IMR-90 (cell line): ENCODE results near the gene APP. TPM values are rescaled to one million over a fixed set of nuclear protein-coding genes. Genes with fewer than 3 reads are reported as not detected.

Source experiments
- ATAC-seq: fragments of 200-7000 bp; cut with Tn5 transposase; 2 replicates; pipeline ENCODE4 v1.9.1; 2020; ENCODE audit warnings: low read depth, mild to moderate bottlenecking, moderate library complexity
- BruUV-seq: library from RNA; stranded (reverse); fragments of 400-500 nt; replicated peaks from 2 replicates; lab custom pipeline; 2021; lab: Mats Ljungman, UMichigan
- CTCF ChIA-PET: fragments of 300-600 bp; formaldehyde crosslinking; extraction: SDS; loops from one replicate; lab custom pipeline; 2021; ENCODE audit warnings: antibody characterized with exemption; lab: Yijun Ruan, JAX
- POLR2A ChIA-PET: fragments of 300-600 bp; sonication (Branson Sonifier 250); formaldehyde crosslinking; loops from one replicate; lab custom pipeline; 2022; ENCODE audit warnings: antibody characterized with exemption; ENCODE audit not compliant: unreplicated experiment; lab: Charles Lee
- DNase-seq: peaks from one replicate; pipeline ENCODE4 v3.0.0; 2013
- H2AFZ ChIP-seq: replicated peaks from 2 replicates; pipeline ENCODE3; 2013; ENCODE audit warnings: low read length, mild to moderate bottlenecking; ENCODE audit not compliant: poor library complexity
- H2AK5ac ChIP-seq: 2 replicates; pipeline ENCODE4 v1.6.1; 2013; ENCODE audit warnings: low read depth, low read length, inconsistent platforms
- H2AK9ac ChIP-seq: replicated peaks from 2 replicates; pipeline ENCODE3; 2013; ENCODE audit warnings: mild to moderate bottlenecking, low read depth, low read length, moderate library complexity; ENCODE audit not compliant: poor library complexity
- H2BK120ac ChIP-seq: 2 replicates; pipeline ENCODE4 v1.6.1; 2013; ENCODE audit warnings: low read depth, low read length, inconsistent platforms
- H2BK15ac ChIP-seq: 3 replicates; pipeline ENCODE4 v1.6.1; 2013; ENCODE audit warnings: low read depth, low read length, inconsistent platforms
- H2BK20ac ChIP-seq: 2 replicates; pipeline ENCODE4 v1.6.1; 2013; ENCODE audit warnings: low read depth, mild to moderate bottlenecking, inconsistent platforms, low read length, moderate library complexity
- H2BK5ac ChIP-seq: 2 replicates; pipeline ENCODE4 v1.6.1; 2013; ENCODE audit warnings: mild to moderate bottlenecking, low read depth, low read length, inconsistent platforms; ENCODE audit not compliant: poor library complexity, severe bottlenecking
- H3K14ac ChIP-seq: replicated peaks from 2 replicates; pipeline ENCODE4 v1.6.1; 2013; ENCODE audit warnings: low read depth, low read length, inconsistent platforms
- H3K18ac ChIP-seq: 2 replicates; pipeline ENCODE4 v1.6.1; 2013; ENCODE audit warnings: low read depth, low read length, control low read depth
- H3K23ac ChIP-seq: 2 replicates; pipeline ENCODE4 v1.6.1; 2013; ENCODE audit warnings: low read depth, low read length, inconsistent platforms
- H3K27ac ChIP-seq: 2 replicates; pipeline ENCODE4 v1.5.1; 2013; ENCODE audit warnings: mild to moderate bottlenecking, control low read depth, low read length; ENCODE audit not compliant: insufficient read depth
- H3K27me3 ChIP-seq: 2 replicates; pipeline ENCODE4 v1.6.1; 2013; ENCODE audit warnings: low read length; ENCODE audit not compliant: control insufficient read depth, insufficient read depth
- H3K36me3 ChIP-seq: 2 replicates; pipeline ENCODE4 v1.6.1; 2013; ENCODE audit warnings: low read length, mixed read lengths; ENCODE audit not compliant: control insufficient read depth, insufficient read depth
- H3K4ac ChIP-seq: 2 replicates; pipeline ENCODE4 v1.6.1; 2013; ENCODE audit warnings: low read depth, low read length, inconsistent platforms
- H3K4me1 ChIP-seq: 2 replicates; pipeline ENCODE4 v1.6.1; 2013; ENCODE audit warnings: low read length, mixed read lengths; ENCODE audit not compliant: control insufficient read depth, insufficient read depth
- H3K4me2 ChIP-seq: 2 replicates; pipeline ENCODE4 v1.6.1; 2013; ENCODE audit warnings: low read depth, mild to moderate bottlenecking, control low read depth, low read length, moderate library complexity
- H3K4me3 ChIP-seq: 2 replicates; pipeline ENCODE4 v1.5.1; 2013; ENCODE audit warnings: low read depth, mild to moderate bottlenecking, control low read depth, low read length, moderate library complexity; ENCODE audit not compliant: insufficient read depth
- H3K56ac ChIP-seq: 2 replicates; pipeline ENCODE4 v1.6.1; 2013; ENCODE audit warnings: low read length, inconsistent platforms; ENCODE audit not compliant: insufficient read depth; ENCODE audit errors: extremely low read depth
- H3K79me1 ChIP-seq, 2 experiments: 2 replicates each; pipeline ENCODE4 v1.6.1; 2013; ENCODE audit warnings: low read length in 2 of 2, inconsistent platforms in 1 of 2, low read depth in 1 of 2
- H3K9ac ChIP-seq: 2 replicates; pipeline ENCODE4 v1.6.1; 2013; ENCODE audit warnings: low read depth, low read length, control low read depth
- H3K9me1 ChIP-seq: 2 replicates; pipeline ENCODE4 v1.6.1; 2013; ENCODE audit warnings: low read length, inconsistent platforms; ENCODE audit not compliant: insufficient read depth
- H3K9me3 ChIP-seq: 2 replicates; pipeline ENCODE4 v1.6.1; 2013; ENCODE audit warnings: low read length; ENCODE audit not compliant: control insufficient read depth, insufficient read depth
- H4K20me1 ChIP-seq: 2 replicates; pipeline ENCODE4 v1.6.1; 2013; ENCODE audit warnings: low read length, inconsistent platforms; ENCODE audit not compliant: insufficient read depth
- H4K5ac ChIP-seq: 2 replicates; pipeline ENCODE4 v1.6.1; 2013; ENCODE audit warnings: mild to moderate bottlenecking, low read depth, low read length, control low read depth
- H4K8ac ChIP-seq, 2 experiments: 2 replicates each; pipeline ENCODE4 v1.6.1; 2013; ENCODE audit warnings: low read depth in 2 of 2, low read length in 2 of 2, control low read depth in 1 of 2, inconsistent platforms in 1 of 2
- H4K91ac ChIP-seq: 2 replicates; pipeline ENCODE4 v1.6.1; 2013; ENCODE audit warnings: low read depth, low read length, inconsistent platforms; ENCODE audit not compliant: insufficient read depth
- SMC3 ChIP-seq: fragments of 150-350 bp; IDR thresholded peaks from 2 replicates; pipeline ENCODE4 v1.6.1; 2016; ENCODE audit warnings: low read depth, mild to moderate bottlenecking, antibody characterized with exemption, low read length, moderate library complexity
- WGBS, 2 experiments: methylation state at CpG; one replicate each; pipeline versions ENCODE4 v1.1.5 to v1.1.7; 2013; ENCODE audit warnings: missing lambda C conversion rate in 2 of 2; ENCODE audit not compliant: insufficient read length in 1 of 2; ENCODE audit errors: extremely low coverage in 2 of 2; 5-methylcytosine and 5-hydroxymethylcytosine counted together
- dilution Hi-C: fragments of 300-500 bp; cut with HindIII; formaldehyde crosslinking; loops from one replicate; pipeline ENCODE4 v1.14.3; 2018; ENCODE audit warnings: low sequenced_read_pairs; ENCODE audit not compliant: unreplicated experiment
- in situ Hi-C: fragments of 300-500 bp; cut with MboI; formaldehyde crosslinking; loops from 3 replicates; pipeline ENCODE4 v1.14.3; 2019; ENCODE audit warnings: low sequenced_read_pairs, inconsistent platforms, mixed read lengths
- intact Hi-C: fragments of 100-400 bp; cut with micrococcal nuclease; formaldehyde crosslinking; loops from 2 replicates; pipeline ENCODE4 v1.10.0; 2022
- polyA plus RNA-seq, 3 experiments: library from polyadenylated mRNA; depleted of rRNA; stranded (reverse); fragments of >200 nt; gene quantifications; 2 replicates each; pipeline ENCODE4 v1.2.3, GENCODE V29; 2012; ENCODE audit warnings: low replicate concordance in 1 of 3
- total RNA-seq: library from RNA; depleted of rRNA; stranded (reverse); fragments of >200 nt; gene quantifications from 2 replicates; pipeline ENCODE4 v1.2.3, GENCODE V29; 2012
- TF ChIP-seq, protein P1 (sequence below): fragments of 150-350 bp; IDR thresholded peaks from 2 replicates; pipeline ENCODE4 v1.6.1; 2016; ENCODE audit warnings: low read depth, mild to moderate bottlenecking, low read length, moderate library complexity, borderline replicate concordance

The APP gene
- total and polyA plus RNA-seq, 2 of the 4 experiments (the other 2 are of a cell fraction): 191 to 530 TPM

DNA sequence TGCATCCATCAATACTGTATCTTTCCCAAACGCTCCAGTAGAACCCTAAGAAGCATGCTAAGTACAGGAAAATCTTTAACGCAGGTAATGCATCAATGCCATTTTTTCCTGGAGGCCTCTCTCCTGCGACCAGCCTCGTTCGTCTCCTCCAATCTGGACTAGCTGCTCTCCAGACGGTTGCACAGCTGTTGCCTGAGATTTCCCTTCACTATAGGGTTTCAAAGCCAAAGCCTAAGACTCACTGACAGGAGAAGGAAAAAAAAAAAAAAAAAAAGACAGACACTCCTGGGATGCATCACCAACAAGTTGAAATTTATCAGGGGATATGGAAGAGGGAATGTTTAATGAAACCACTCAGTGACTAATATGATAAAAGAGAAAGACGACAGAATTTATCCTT is 93.0 kb downstream of the APP start:
- intact Hi-C loops: no loop called here

More for the DNA sequence above, 93.0 kb downstream of the APP start:
- H4K5ac ChIP-seq: no peak overlapping the region
- dilution Hi-C loops: no loop called here
- no peak overlapping the region for H2BK20ac ChIP-seq
- H3K4me2 ChIP-seq: peak overlapping the region; percentile 19; the same call in 1 of the 2 replicates
- H3K27me3 ChIP-seq: no peaks in the 10 kb centered on the region
- H2BK120ac ChIP-seq: no peak overlapping the region
- H3K4me3 ChIP-seq: no peak overlapping the region
- H4K8ac ChIP-seq: no peak overlapping the region
- no CpG with 5 or more reads among the region's 7 CpGs for WGBS, 2 experiments
- H3K23ac ChIP-seq: no peak overlapping the region
- peaks cover 5% of the 10 kb centered on the region for H3K4me1 ChIP-seq
- POLR2A ChIA-PET: no interaction called here
- H4K91ac ChIP-seq: no peak overlapping the region
- H2AFZ ChIP-seq: no peak overlapping the region
- peaks cover 3% of the 10 kb centered on the region for H4K20me1 ChIP-seq
- in situ Hi-C loops: no loop called here
- no peak overlapping the region for H2BK5ac ChIP-seq
- no peak overlapping the region for H3K9ac ChIP-seq
- H2AK5ac ChIP-seq: no peak overlapping the region
- no peak overlapping the region for H2AK9ac ChIP-seq
- H3K9me3 ChIP-seq: no peaks in the 10 kb centered on the region
- DNase-seq (peak; percentile 71), ATAC-seq (no peak; the same call in 1 of the 2 replicates)
- H3K27ac ChIP-seq: no peak overlapping the region
- peaks cover 3% of the 10 kb centered on the region; the same call in 1 of the 2 replicates for H3K9me1 ChIP-seq
- no peak overlapping the region for H3K56ac ChIP-seq
- H3K4ac ChIP-seq: no peak overlapping the region
- TF ChIP-seq, protein P1, sequence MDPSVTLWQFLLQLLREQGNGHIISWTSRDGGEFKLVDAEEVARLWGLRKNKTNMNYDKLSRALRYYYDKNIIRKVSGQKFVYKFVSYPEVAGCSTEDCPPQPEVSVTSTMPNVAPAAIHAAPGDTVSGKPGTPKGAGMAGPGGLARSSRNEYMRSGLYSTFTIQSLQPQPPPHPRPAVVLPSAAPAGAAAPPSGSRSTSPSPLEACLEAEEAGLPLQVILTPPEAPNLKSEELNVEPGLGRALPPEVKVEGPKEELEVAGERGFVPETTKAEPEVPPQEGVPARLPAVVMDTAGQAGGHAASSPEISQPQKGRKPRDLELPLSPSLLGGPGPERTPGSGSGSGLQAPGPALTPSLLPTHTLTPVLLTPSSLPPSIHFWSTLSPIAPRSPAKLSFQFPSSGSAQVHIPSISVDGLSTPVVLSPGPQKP: no peak
- no peak for TF ChIP-seq SMC3
- peaks cover 14 to 29% of the 10 kb centered on the region in 2 experiments; a peak in 3 of 4 replicates for H3K79me1 ChIP-seq
- no peak overlapping the region for H2BK15ac ChIP-seq
- no peaks in the 10 kb centered on the region for H3K36me3 ChIP-seq
- CTCF ChIA-PET: interaction anchor here (0.6 kb wide), 1 partner anchor 122 kb away, joined by 3 read pairs; no protein-coding TSS in a partner anchor
- no peak overlapping the region; the same call in 1 of the 2 replicates for H3K14ac ChIP-seq
- H3K18ac ChIP-seq: no peak overlapping the region
- BruUV-seq: no TSS peak
